HL-60 (cell line): ENCODE measurements around the gene ZBTB44.

ENCODE experiments used
- DNase-seq, 2 experiments: peaks; one replicate each; pipeline ENCODE4 v3.0.0-alpha.2; 2010 to 2020; ENCODE audit warnings: low read depth in 1 of 2, low spot score in 1 of 2
- H3K27ac ChIP-seq: fragments of 250-450 bp; sonication (Bioruptor Pico); replicated peaks from 2 replicates; pipeline ENCODE4 v1.5.1; 2020; ENCODE audit warnings: mild to moderate bottlenecking, moderate library complexity
- H3K27me3 ChIP-seq: fragments of 250-450 bp; sonication (Bioruptor Pico); 2 replicates; pipeline ENCODE4 v1.5.1; 2021; ENCODE audit warnings: mild to moderate bottlenecking, moderate library complexity; ENCODE audit not compliant: insufficient read depth, poor library complexity, severe bottlenecking
- H3K4me3 ChIP-seq: replicated peaks from 2 replicates; pipeline ENCODE4 v1.5.1; 2011; ENCODE audit warnings: mild to moderate bottlenecking, control low read depth, low read length; ENCODE audit not compliant: insufficient read depth
- CTCF ChIP-seq: IDR thresholded peaks from one replicate; pipeline ENCODE4 v1.5.1; 2011; ENCODE audit warnings: low read length, control low read depth, inconsistent platforms; ENCODE audit not compliant: insufficient read depth
- GABPA ChIP-seq: IDR thresholded peaks from 2 replicates; pipeline ENCODE4 v1.6.1; 2012; ENCODE audit warnings: low read depth
- POLR2AphosphoS5 ChIP-seq: IDR thresholded peaks from 2 replicates; pipeline ENCODE4 v1.6.1; 2012; ENCODE audit warnings: low read depth
- REST ChIP-seq: IDR thresholded peaks from 2 replicates; pipeline ENCODE4 v1.6.1; 2012; ENCODE audit warnings: low read depth; ENCODE audit not compliant: insufficient replicate concordance
- SPI1 ChIP-seq: IDR thresholded peaks from 2 replicates; pipeline ENCODE4 v1.6.1; 2012; ENCODE audit warnings: low read depth, mild to moderate bottlenecking, borderline replicate concordance

Gene ZBTB44

GRCh38 chr11:130249371-130249770, 65.3 kb downstream of the ZBTB44 start:
- no peaks in the 10 kb centered on the region for H3K27me3 ChIP-seq
- TF ChIP-seq POLR2AphosphoS5 (no peak), CTCF (no peak), REST (no peak), SPI1 (no peak), GABPA (no peak)
- DNase-seq, result no peak

GRCh38 chr11:130247319-130247718, 67.4 kb downstream of the ZBTB44 start:
- TF ChIP-seq SPI1, result no peak
- TF ChIP-seq GABPA, result no peak
- no peak for TF ChIP-seq POLR2AphosphoS5
- no peak for TF ChIP-seq CTCF
- no peak for TF ChIP-seq REST
- H3K27me3 ChIP-seq, result no peaks in the 10 kb centered on the region
- no peak overlapping the region for H3K4me3 ChIP-seq
- no peak for DNase-seq
- H3K27ac ChIP-seq, result no peak overlapping the region

More at GRCh38 chr11:130249371-130249770, 65.3 kb downstream of the ZBTB44 start:
- Histone ChIP-seq H3K4me3 (no peak overlapping the region), H3K27ac (no peak overlapping the region)

- no peak overlapping the region for H3K4me3 ChIP-seq
- H3K27ac ChIP-seq, result no peak overlapping the region
- no peaks in the 10 kb centered on the region for H3K27me3 ChIP-seq
- TF ChIP-seq REST (no peak), GABPA (no peak), CTCF (no peak), POLR2AphosphoS5 (no peak), SPI1 (no peak)
- no peak for DNase-seq
These were observed 68.0 kb downstream of the ZBTB44 start for GRCh38 chr11:130246738-130247137.
